Heart right ventricle (tissue), 16 donors: ENCODE data around the gene AGPAT4. TPM values are rescaled to one million over a fixed set of nuclear protein-coding genes. Genes with fewer than 3 reads are reported as not detected.
A peak's percentile ranks its signal among the peaks of the same experiment; 100 is the strongest.

Experiments used
- ATAC-seq, 8 donors: fragments of 200-7000 bp; cut with Tn5 transposase; one replicate each; pipeline ENCODE4 v1.9.1; 2020; ENCODE audit warnings: mild to moderate bottlenecking in 8 of 8, moderate library complexity in 8 of 8, moderate number of reproducible peaks in 1 of 8
- DNase-seq, 2 donors: peaks; one replicate each; pipeline ENCODE4 v3.0.0-alpha.2; 2020
- H3K27ac ChIP-seq, 10 donors: fragments of 200-600 bp; sonication (generic) in 2 of 10; one replicate each; pipeline versions ENCODE4 v1.5.0 to v1.8.0; 2020 to 2022; ENCODE audit warnings: mild to moderate bottlenecking in 3 of 10
- H3K27me3 ChIP-seq, 7 donors: fragments of 200-600 bp; one replicate each; pipeline ENCODE4 v1.8.0; 2021 to 2022; ENCODE audit warnings: mild to moderate bottlenecking in 2 of 7
- H3K36me3 ChIP-seq, 9 donors: fragments of 200-600 bp; sonication (generic) in 1 of 9; one replicate each; pipeline versions ENCODE4 v1.5.0 to v1.8.0; 2020 to 2022; ENCODE audit warnings: mild to moderate bottlenecking in 2 of 9
- H3K4me1 ChIP-seq, 9 donors: fragments of 200-600 bp; sonication (generic) in 1 of 9; one replicate each; pipeline versions ENCODE4 v1.5.0 to v1.8.0; 2020 to 2022; ENCODE audit warnings: mild to moderate bottlenecking in 4 of 9
- H3K4me3 ChIP-seq, 10 donors: fragments of 200-600 bp; sonication (generic) in 2 of 10; one replicate each; pipeline versions ENCODE4 v1.5.0 to v1.8.0; 2020 to 2022; ENCODE audit warnings: mild to moderate bottlenecking in 7 of 10, moderate library complexity in 2 of 10
- H3K9me3 ChIP-seq, 11 donors: fragments of 200-600 bp in 10 of 11; sonication (generic) in 2 of 11; one replicate each; pipeline versions ENCODE4 v1.5.0 to v1.8.0; 2013 to 2022; ENCODE audit warnings: mild to moderate bottlenecking in 2 of 11, control low read depth in 1 of 11, moderate library complexity in 1 of 11
- WGBS, 2 donors: extraction: QIAGEN DNeasy Blood & Tissue Kit; methylation state at CpG; one replicate each; pipeline ENCODE4 v1.1.7; 2013; ENCODE audit warnings: inconsistent platforms in 1 of 2; 5-methylcytosine and 5-hydroxymethylcytosine counted together
- intact Hi-C, 10 donors: fragments of 100-400 bp; cut with DNase I; formaldehyde crosslinking; loops; one replicate each; pipeline versions ENCODE4 v1.11.1 to v1.14.2; 2022
- polyA plus RNA-seq, 2 donors: library from polyadenylated mRNA; stranded (reverse); fragments of 200-250 nt; gene quantifications; one replicate each; pipeline ENCODE4 v1.2.3, GENCODE V29; 2013
- total RNA-seq, 10 donors: library from RNA; stranded (reverse); fragmentation: NEBNext Ultra II Directional in 3 of 10; extraction: Animal tissue kit (Norgen Biotek cat#: 25700) in 3 of 10; gene quantifications; one replicate each; pipeline versions ENCODE4 v1.2.1 to v1.2.4, GENCODE V29; 2021 to 2023
- TF ChIP-seq, protein P1 (sequence below), 9 donors: fragments of 200-600 bp; sonication (generic) in 2 of 9; IDR thresholded peaks; one replicate each; pipeline versions ENCODE4 v1.5.0 to v1.8.0; 2021 to 2022; ENCODE audit warnings: antibody characterized with exemption in 9 of 9, mild to moderate bottlenecking in 5 of 9, moderate library complexity in 1 of 9
- donor health status: Arrhythmogenic right ventricular cardiomyopathy.
- donor health status: ischemic (EF 13 %, LVEDD 7.1; RV severe dilation, severe dysfunction).
- donor health status: healthy with polysubstance abuse.
- donor health status: DM: no; HTN: yes; CAD: no.
- donor health status: DM: no; HTN: no; CAD: no.
- donor health status: ischemic (EF 25% LVEDD 6.9; RV normal size, moderate dysfunction).
- donor health status: ischemic (EF 25% LVEDD 5.7; RV mildly dilated, moderate dysfunction).
- donor health status: healthy.
- donor health status: DM: yes; HTN: yes; CAD: no.
- donor health status: Ischemic cardiomyopathy.
- donor health status: ischemic (EF 35%, LVEDD 5.7; RV mildly dilated, moderate dysfunction).
- donor health status: nonischemic (EF 11% LVEDD 7.7; RV severe dilation, severe dysfunction).
- donor health status: DM: yes; HTN: yes; CAD: no.
- donor health status: PGD.
- donor health status: ischemic (EF 29% LVEDD 5.4; RV normal size, mild dysfunction).
- donor health status: nonischemic (EF 23%, LVEDD 6.1; RV moderate dilation, normal function).

AGPAT4 gene
- total and polyA plus RNA-seq, 12 donors = 1.2 to 3.8 (median 1.6) TPM

- Histone ChIP-seq H3K27ac (no peak overlapping the region), H3K36me3 (peaks cover 0 to 54% (median 0%) of the 10 kb centered on the region in 9 donors), H3K27me3 (no peaks in the 10 kb centered on the region), H3K9me3 (no peaks in the 10 kb centered on the region), H3K4me3 (no peak overlapping the region), H3K4me1 (no peaks in the 10 kb centered on the region)
- ATAC-seq (no peak), DNase-seq (no peak)
- TF ChIP-seq, protein P1, sequence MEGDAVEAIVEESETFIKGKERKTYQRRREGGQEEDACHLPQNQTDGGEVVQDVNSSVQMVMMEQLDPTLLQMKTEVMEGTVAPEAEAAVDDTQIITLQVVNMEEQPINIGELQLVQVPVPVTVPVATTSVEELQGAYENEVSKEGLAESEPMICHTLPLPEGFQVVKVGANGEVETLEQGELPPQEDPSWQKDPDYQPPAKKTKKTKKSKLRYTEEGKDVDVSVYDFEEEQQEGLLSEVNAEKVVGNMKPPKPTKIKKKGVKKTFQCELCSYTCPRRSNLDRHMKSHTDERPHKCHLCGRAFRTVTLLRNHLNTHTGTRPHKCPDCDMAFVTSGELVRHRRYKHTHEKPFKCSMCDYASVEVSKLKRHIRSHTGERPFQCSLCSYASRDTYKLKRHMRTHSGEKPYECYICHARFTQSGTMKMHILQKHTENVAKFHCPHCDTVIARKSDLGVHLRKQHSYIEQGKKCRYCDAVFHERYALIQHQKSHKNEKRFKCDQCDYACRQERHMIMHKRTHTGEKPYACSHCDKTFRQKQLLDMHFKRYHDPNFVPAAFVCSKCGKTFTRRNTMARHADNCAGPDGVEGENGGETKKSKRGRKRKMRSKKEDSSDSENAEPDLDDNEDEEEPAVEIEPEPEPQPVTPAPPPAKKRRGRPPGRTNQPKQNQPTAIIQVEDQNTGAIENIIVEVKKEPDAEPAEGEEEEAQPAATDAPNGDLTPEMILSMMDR (IDR thresholded peaks at IDR 0.05) = no peak
- 95 to 99% methylated on average over 5 of the region's 5 CpGs for WGBS, 2 donors
- intact Hi-C loops = loop anchor here in 1 of 10 donors (10.0 kb wide), 1 partner anchor 222 kb away; no protein-coding TSS in a partner anchor
These were observed 130.9 kb downstream of the AGPAT4 start for GRCh38 chr6:161142957-161143296.

- H3K27ac ChIP-seq = no peak overlapping the region
- no peak for ATAC-seq
- H3K36me3 ChIP-seq = peaks cover 0 to 60% (median 0%) of the 10 kb centered on the region in 9 donors
- H3K4me3 ChIP-seq = no peak overlapping the region
- no peaks in the 10 kb centered on the region for H3K27me3 ChIP-seq
- WGBS, 2 donors = 63 to 64% methylated on average over 11 of the region's 11 CpGs
- H3K4me1 ChIP-seq = no peaks in the 10 kb centered on the region
- H3K9me3 ChIP-seq = no peaks in the 10 kb centered on the region
- intact Hi-C loops = loop anchor here in 1 of 10 donors (10.0 kb wide), 1 partner anchor 224 kb away; no protein-coding TSS in a partner anchor
- no peak for DNase-seq
- TF ChIP-seq, protein P1 (IDR thresholded peaks at IDR 0.05) = no peak
These were observed 132.7 kb downstream of the AGPAT4 start for GRCh38 chr6:161141173-161141572.

DNA sequence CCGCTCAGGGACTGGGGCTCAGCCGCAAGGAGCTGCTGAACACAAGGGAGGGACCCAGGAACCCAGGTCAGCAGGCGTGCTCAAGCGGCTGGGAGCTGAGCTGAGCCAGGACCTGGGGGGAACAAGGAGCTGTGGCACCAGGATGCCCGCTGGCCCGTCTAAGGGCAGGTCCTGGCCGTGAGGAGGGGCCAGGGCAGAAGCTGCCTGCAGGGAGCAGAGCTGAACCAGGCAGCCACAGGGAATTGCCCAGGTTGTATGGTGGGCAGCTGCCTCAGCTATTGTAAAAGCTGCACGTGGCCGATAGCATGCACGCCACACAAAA is 133.3 kb downstream of the AGPAT4 start:
- intact Hi-C loops = loop anchor here in 1 of 10 donors (10.0 kb wide), 1 partner anchor 224 kb away; no protein-coding TSS in a partner anchor

GRCh38 chr6:161139766-161140553 is 133.9 kb downstream of the AGPAT4 start:
- ATAC-seq = peak in 6 of 8 donors; percentile 15 to 50 (median 33)
- H3K36me3 ChIP-seq = peaks cover 0 to 64% (median 0%) of the 10 kb centered on the region in 9 donors
- TF ChIP-seq, protein P1 (IDR thresholded peaks at IDR 0.05) = peak in 1 of 9 donors; percentile 46
- H3K4me1 ChIP-seq = no peaks in the 10 kb centered on the region
- no peaks in the 10 kb centered on the region for H3K9me3 ChIP-seq
- H3K4me3 ChIP-seq = no peak overlapping the region
- intact Hi-C loops = loop anchor here in 1 of 10 donors (10.0 kb wide), 1 partner anchor 225 kb away; no protein-coding TSS in a partner anchor
- H3K27ac ChIP-seq = no peak overlapping the region
- WGBS, 2 donors = 89 to 91% methylated on average over 27 to 28 of the region's 28 CpGs
- H3K27me3 ChIP-seq = no peaks in the 10 kb centered on the region
- peak in 1 of 2 donors; percentile 43 for DNase-seq

More for the DNA sequence above, 133.3 kb downstream of the AGPAT4 start:
- Histone ChIP-seq H3K27ac (no peak overlapping the region), H3K9me3 (no peaks in the 10 kb centered on the region), H3K36me3 (peaks cover 0 to 64% (median 0%) of the 10 kb centered on the region in 9 donors), H3K27me3 (no peaks in the 10 kb centered on the region), H3K4me1 (no peaks in the 10 kb centered on the region), H3K4me3 (no peak overlapping the region)
- ATAC-seq (no peak), DNase-seq (no peak)
- TF ChIP-seq, protein P1 (IDR thresholded peaks at IDR 0.05) = no peak
- 96 to 98% methylated on average over 10 of the region's 10 CpGs for WGBS, 2 donors
